NCI-H82 treated with DMSO at 0.1 percent for 48 hours (cell line): Measurements from ENCODE around the gene HOXB5.

Experiments
- DNase-seq: peaks from one replicate; lab custom pipeline; 2025; ENCODE audit not compliant: unreplicated experiment; lab: John Stamatoyannopoulos, UW

Gene HOXB5

DNA sequence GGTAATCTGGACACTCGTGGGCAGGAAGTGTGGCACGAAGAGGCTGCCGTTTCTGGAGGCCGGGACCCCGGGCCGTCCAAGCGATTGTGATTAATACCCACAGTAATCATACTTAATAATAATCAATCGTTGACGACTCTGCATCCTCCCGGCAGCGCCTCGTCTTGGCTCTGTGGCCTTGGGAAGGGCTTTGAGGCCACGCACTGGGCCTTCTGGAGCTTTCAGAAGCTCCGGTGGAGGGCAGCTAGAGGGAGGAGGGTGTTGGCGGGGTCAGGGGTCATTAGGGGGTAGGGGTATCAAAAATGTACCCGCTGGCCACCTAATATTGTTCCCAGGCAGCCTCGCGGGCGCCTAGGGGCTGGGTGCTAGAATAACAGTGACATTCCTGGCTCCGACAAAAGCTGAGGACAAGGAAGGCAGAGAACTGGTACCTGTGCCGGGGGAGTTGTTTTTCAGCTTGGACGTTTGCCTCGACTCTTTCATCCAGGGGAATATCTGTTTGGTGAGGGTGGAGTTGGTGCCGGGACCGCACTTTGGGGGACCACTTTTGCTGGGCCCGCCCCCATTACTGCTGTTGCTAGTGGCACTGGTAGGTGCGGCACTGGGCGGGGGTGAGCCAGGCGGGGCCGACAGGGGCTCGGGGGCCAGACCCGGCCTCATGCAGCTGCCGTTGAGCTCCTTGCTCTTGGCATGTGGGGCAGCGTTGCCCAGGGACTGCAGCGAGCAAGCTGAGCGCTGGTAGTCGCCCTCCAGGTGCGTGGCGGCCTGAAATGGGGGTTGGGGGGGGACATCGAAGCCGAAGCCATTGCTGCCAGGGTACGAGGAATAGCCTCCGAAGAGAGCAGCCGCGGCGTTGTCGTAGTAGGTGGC is 41.7 kb downstream of the HOXB5 start:
- no peak for DNase-seq

DNA sequence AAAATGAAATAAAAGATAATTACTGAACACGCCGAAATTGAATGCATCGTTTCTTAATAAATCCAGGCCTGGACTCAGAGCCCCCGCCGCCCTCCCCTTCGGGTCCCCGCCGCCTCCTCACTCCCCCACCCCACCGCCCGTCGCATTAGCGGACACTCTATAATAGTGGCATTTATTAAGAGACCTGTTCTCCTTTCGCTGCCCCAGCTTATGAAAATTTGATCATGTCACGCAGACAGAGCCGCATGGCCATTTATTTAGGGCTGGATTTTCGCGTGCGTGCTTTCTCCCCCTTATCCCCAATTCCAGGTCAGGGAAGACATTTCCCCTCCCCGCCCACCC is 42.4 kb downstream of the HOXB5 start:
- no peak for DNase-seq

DNA sequence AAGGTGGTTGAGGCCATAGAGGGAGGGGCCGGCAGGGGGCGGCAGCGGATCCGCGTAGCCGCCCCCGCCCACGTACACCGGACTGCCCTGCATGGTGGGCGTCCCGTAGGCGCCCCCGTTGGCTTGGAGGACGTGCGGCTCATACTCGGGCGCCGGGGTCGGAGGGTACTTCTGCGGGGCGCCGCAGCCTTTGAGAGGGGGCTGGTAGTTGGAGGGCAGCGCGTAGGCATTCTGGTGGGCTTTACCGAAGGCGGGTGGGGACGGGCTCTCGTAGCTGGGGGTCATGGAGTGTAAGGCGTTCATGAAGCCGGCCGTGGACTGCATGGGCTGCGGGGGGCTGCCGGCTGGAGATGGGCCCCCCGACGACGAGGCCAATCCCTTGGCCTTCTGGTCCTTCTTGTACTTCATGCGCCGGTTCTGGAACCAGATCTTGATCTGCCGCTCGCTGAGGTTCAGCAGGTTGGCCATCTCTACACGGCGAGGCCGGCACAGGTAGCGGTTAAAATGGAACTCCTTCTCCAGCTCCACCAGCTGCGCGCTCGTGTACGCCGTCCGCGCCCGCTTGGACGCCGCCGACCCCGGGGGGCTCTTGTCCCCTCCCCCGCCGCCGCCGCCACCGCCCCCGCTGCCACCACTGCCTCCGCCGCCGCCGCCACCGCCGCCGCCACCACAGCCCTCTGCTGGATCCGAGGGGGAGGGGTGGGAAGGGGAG is 42.9 kb downstream of the HOXB5 start:
- no peak for DNase-seq

DNA sequence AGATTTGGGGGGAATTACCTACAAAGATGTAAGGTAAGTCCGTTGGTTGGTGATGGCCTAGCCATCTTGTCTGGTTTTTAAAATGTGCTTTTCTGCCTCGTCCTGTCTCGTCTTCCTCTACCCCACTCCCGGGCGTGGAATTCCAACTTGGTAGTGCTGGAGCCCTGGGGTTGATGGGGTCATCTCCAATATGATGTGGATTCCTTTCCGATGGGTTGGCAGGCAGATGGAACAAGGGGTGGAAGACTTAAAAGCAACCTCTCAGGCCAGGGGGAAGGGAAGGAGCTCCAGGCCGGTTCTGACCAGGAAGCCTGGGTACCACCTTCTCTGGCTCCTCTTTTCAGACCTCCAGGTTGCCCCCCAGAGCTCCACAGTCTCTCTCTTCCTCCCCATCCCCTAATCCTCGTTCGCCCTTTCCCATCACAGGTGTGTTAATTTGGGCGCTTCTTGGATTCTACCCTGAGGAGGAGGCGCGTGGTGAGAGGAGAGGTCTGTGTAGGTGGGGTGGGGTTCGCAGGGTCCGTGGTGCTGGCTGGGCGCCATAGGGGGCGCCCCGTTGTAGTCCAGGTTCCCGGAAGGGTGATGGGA is 43.6 kb downstream of the HOXB5 start:
- no peak for DNase-seq

DNA sequence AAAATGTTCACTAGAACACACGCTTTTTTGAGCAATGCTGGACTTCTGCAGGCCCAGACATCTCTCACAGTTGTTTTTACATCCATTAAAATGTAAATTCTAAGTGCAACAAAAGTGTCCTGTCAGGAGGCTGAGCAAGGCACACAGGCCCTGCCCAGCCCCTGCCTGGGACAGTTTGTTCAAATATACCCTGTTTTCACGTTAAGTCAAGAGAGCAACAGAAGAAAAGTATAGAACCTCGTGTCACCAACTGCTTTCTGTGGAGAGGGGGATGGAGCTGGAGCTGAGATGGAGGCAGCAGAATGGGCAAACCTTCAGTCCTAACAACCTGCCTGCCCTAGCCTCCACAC is 44.3 kb downstream of the HOXB5 start:
- DNase-seq = no peak

DNA sequence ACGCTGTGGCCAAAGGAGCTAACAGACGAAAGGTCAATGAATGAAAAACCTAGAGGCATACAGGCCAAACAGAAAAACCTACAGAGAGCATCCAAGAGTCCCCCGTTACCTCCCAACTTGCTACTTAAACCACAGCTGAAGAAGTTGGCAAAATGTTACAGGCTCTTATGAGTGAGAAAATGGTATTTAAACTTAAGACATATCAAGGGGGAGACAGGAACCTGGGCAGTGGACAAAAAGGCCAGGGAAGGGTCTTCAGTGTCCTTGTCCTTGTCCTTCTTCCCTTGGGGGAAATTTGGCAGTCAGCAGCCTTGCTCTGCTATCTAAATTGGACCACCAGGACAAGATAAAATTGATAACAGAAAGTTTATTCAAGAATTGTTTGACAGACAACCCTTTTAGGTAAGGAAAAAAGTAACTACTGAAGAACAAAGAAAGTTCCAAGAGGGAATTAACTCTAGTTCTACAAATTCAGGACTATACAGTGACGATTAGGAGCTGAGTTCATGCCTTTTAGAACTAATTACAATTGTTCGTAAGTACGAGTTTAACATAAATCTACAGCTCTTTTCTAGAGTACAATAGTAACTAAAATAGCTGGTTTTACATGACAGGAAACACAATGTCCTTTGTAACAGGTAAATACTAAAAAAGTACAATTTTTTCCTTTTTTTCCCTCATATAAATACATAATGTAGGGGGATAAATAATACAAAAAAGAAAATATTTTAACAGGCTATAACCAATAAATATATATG is 44.9 kb downstream of the HOXB5 start:
- no peak for DNase-seq

DNA sequence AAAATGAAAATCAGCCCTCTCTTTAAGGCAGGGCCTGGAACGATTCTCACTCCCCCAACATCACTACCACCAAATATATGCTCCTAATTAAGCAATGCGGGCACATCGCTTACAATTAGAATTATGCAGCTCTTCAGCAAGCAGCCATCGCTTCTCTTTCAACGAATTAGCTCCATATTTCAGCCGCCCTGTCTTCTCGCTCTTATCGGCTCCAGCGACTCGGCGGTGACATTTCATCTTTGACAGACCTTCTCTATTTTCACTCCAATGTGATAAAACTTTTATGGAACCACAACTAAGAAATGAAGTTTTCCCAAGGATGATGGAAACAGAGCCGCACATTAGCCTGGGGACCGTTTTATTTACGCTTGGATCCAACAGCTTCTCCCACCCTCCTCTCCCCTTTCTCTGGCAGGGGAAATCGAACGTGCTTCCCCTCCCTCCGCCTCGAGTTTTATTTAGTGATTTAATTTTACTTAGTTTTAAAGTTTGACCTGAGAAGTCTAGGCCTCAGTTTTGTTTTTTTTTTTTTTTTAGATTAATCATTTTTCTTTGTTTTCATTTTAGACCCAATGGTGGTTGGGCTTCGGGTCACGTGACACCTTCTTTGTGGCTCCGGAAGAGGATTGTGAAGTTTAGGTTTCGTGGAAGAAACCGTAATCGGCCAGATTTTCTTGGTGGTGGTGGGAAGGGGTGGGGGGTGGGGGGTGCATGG is 45.6 kb downstream of the HOXB5 start:
- DNase-seq = no peak

DNA sequence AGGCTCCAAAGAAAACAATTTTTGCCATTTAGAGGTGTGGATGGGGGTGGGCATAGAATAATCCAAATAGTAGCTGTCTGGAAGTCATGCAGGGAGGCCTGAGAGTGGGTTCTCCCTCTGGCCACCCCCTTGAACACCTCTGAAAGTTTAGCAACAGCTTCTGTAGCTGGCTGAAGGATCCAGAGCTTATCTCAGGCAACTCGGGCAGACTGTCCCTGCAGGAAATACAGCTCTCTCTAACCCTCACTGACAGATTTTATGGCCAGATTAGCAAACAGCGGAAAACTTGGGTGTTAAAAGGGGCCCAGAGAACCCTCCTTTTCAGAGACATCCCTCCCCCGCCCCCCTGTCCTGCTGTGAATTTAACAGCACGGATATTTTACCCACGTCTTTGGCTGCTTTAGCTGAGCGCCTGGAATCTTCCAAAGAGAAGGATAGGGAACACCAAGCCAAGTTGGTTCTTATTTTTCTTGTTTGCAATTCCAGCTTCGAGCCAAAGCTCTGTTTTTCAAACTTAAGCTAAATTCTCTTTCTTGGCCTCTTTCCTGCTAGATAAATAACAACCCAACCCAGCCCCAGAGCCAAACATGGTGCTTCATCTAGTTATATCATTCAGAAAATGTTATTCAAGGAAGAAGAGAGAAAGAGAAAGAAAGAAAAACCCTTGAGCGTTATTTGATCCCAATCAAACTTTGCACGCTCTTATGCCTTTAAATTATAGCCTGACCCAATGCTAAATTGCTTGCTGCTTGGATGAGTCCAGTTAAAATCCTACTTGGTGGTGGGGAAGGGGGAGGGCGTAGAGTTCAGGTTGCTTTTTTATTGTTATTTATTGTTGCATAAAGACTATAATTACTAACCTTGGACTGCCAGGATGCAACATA is 46.4 kb downstream of the HOXB5 start:
- DNase-seq = no peak

DNA sequence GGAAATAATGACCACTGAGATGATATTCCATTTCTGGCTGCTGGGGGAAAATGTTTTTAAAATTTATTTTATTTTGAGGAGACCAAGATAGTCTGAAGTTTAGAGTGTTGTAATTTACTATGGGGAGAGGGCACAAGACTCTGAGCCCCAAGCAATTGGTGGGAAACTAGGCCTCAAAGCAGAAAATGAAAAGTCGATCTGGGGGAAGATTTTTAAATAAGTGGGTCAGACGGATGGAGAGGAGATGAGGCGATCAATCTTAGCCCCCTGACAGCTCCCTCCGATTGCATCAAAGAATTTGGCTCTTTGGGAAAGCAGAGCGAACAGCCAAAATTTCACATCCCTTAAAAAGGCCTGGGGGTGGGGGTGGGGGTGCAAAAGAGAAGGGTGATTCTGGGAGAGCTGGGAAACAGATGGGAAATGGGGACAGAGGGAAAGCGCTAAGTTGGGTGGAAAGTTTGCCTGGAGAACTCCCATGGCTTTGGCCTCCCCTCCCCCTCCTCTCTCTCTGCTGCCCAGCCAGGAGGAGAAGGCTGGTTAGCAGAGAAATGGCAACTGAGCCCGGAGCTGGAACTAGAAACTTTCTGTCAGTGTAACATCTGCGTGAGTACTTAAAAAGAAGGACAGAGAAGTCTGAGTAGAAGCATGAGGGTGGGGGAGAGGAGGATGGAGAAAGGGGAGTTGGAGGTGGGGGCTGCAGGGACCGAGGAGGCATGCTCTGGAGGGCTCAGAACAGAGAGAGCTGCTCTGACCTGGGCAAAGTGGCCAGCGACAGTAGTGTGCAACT is 47.2 kb downstream of the HOXB5 start:
- DNase-seq = no peak

DNA sequence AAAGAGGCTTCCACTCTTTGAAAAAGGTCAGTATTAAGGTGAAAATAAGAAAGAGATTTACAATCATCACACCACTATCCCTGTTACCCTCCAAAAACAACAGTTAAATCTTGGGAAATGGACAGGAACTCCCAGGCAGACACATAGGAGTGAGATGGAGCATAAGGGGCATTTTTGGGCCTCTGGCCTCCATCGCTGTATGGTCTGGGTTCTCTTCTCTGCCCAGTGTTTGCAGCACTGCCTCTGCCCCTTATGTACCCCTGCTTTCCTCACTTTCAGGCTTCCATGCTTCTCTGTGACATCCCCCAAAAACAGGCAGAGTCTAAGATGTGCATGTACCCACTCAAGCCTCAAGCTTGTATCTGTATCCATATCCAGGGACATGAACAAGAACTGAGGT is 48.0 kb downstream of the HOXB5 start:
- no peak for DNase-seq

DNA sequence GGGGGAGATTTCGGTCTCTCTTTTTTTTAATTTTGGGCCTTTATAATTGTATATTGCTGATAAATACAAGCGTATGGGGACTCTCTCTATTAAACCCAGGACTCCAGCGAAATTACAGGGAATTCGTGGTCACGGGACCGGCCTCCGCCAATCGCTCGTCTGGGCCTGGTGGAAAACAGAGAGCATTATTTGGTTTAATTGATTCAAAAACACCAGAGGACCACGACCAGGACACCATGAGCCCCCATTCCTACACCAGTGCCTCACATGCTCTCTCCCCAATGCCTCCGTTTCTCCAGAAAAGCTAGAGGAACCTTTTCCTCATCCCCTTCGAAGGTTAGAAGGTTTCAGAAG is 48.6 kb downstream of the HOXB5 start, which contains the start of gene HOXB2:
Gene HOXB2 (minus strand): TSS at position 88 of the 354 bp plus-strand sequence. CDS start 198 bp downstream, outside the sequence.
- no peak for DNase-seq

DNA sequence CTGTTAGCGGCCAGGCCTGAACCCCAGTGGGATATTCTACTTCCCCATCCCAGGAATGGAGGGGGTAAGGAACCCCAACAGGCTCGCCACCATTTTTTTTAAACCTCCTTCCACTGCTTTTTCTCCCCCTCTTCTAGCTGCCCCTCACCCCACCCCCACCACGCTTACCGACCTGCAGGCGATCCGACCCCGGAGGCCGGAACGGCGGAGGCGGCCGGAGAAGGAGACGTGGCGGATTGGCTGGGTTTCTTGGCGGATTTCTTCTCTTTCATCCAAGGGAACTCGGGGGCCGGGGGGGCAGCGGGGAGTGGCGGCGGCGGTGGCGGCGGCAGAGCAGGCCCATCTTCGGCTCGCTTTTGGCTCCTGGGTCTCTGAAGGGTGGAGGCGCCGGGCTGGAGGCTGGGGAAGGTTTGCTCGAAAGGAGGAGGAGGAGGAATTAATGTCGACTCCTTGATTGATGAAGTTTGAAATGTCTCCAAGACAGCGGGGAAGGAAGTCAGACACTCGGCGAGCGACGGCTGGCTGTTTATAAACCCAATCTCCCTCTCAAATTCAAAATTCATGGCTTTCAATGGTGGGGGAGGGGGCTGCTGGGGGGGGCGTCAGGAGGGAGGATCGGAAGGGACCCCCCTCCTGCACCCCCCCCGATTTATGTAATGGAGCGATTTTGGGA is 49.1 kb downstream of the HOXB5 start:
- DNase-seq = no peak

DNA sequence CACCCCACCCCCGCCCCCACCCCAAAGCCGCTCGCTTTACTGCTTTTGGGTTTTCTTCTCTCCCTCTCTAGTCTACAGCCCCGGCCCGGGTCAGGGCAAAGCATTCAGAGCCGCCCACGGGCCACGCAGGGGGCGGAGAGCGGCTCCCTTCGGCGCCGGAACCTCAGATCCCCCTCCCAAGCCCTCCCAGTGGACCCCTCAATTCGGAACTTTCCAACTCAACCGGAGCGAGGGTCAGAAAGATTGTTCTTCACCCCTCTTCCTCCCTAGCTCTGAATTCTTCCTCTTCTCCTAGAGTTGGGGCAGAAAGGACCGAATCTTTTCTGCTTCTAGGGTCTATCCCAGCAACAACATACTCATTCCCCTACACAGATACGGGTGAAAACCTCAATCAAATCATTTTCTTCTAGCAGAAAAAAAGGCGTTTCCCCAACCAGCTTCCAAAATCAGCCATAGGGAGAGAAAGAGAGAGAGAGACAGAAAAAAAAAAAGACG is 49.7 kb downstream of the HOXB5 start:
- no peak for DNase-seq

DNA sequence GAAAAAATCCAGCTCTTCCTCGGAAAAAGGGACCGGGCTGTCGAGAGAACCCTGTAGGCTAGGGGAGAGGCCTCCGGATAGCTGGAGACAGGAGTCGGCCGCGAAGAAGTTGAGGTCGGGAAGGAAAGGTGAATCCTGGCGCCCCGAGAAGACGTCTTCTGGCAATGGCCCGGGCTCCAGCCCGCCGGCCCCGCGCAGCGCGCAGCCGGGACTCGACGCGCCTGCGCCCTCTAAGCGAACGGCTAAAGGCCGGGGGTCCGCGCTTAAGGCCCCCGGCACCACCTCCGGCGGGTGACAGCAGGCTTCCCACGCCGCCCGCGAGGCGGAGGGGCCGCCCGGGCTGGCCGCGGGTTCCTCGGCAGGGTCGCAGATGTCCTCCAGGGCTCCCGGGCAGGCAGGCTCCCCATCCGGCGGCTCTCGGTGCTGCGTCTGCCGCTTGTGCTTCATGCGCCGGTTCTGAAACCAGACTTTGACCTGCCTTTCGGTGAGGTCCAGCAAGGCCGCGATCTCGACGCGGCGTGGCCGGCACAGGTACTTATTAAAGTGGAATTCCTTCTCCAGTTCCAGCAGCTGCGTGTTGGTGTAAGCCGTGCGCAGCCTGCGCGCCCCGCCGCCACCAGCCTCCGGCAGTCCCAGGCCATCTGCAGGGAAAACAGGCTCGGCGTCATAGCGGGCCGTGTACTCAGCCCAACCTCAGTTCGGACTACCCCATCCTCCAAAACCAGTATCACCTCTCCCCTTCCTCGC is 50.3 kb downstream of the HOXB5 start:
- no peak for DNase-seq

DNA sequence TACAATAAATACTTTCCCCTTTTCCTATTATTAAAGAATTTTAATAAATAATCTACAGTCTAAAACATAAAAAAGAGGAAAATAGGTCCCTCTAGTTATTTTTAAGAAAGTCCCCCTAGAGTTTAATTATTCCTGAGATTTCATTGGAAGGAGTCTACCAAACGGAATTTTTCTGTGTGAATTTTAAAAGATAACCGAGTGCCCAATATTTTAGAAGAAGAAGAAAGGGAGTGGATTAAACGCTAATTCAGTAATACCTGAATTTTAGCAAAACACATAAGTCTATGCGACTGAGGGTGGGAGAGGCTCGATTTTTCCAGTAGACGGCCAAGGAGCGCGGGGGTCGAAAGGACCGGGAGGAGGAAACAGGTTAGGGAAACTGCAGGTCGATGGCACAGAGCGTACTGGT is 50.9 kb downstream of the HOXB5 start:
- no peak for DNase-seq

DNA sequence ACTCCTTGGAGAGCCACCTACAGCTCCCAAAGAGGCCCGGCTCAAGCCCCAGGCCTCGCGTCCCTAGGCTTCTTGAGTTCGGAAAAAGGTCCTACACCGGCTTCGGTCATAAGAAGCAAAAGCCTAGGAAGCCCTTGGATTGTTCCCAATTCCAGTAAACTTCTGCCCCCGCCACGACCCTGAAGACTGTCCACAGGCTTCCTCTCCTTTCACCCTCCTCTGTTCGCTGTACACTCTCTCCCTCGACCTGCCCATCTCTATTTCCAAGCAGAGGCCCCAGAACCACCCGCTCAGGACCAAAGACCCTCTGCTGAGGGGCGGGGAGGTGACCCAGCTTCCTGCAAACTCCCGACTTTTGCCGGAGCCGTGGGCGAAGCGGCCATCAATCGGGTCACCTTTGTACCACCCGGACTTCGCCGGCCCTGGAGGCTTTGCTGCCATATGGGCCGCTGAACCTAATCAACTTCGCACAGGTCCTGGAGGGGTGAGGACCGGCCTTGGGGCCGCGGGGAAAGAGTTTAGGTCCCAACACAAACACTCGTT is 51.4 kb downstream of the HOXB5 start:
- DNase-seq = no peak

DNA sequence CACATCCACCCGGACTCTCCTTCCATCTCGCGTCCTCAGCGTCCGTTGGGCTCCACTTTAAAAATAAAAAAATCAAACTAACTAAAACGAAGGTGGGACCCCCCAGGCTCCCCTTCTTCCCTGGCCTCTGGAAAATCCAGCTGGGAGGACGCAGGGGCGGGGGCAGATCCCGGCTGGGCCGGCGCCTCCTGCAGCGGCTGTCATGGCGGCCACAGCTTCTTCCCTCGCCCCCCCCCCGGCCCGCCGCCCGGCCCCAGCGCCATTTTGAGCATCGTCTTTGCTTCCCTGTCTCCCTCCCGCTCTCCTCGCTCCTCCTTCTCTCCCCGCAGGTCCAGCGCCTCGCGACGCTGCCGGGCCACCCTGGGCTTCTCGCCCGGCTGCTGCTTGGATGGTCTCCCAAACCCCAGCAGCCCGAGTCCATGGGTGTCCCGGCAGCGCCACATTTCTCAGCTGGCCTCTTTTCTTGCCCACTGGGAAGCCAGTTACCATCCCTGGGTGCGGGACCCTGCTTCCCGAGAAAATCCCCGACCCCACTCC is 51.9 kb downstream of the HOXB5 start:
- no peak for DNase-seq
